ENCODE results near the gene DPYSL5.

DNA sequence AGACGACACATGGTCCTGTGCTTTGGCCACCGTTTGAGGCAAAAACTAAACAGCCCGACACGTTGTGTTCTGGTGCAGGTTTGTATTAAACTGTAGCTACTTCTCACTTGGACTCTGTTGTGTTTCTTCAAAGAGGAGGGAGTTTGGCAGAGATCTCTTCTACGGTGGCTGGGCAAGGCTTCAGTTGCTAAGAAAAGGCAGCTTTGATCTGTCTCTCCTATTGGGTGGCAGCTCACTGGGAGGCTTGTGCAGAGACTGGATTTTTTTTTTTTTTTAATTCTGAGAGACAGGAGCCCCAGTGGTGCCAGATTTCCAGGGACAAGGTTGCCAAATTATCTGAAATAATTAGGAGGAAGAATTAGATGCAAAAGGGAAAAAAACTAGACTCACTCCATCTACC, 102.3 kb downstream of the DPYSL5 start:
- TF ChIP-seq, protein P1, sequence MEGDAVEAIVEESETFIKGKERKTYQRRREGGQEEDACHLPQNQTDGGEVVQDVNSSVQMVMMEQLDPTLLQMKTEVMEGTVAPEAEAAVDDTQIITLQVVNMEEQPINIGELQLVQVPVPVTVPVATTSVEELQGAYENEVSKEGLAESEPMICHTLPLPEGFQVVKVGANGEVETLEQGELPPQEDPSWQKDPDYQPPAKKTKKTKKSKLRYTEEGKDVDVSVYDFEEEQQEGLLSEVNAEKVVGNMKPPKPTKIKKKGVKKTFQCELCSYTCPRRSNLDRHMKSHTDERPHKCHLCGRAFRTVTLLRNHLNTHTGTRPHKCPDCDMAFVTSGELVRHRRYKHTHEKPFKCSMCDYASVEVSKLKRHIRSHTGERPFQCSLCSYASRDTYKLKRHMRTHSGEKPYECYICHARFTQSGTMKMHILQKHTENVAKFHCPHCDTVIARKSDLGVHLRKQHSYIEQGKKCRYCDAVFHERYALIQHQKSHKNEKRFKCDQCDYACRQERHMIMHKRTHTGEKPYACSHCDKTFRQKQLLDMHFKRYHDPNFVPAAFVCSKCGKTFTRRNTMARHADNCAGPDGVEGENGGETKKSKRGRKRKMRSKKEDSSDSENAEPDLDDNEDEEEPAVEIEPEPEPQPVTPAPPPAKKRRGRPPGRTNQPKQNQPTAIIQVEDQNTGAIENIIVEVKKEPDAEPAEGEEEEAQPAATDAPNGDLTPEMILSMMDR (IDR thresholded peaks at IDR 0.05): no peak
- no peak for TF ChIP-seq EP300 (IDR thresholded peaks at IDR 0.05)
- TF ChIP-seq POLR2A (IDR thresholded peaks at IDR 0.05): no peak

Data from tibial nerve (tissue), 4 donors.